ENCODE measurements around the gene RARA. TPM values are rescaled to one million over a fixed set of nuclear protein-coding genes. Genes with fewer than 3 reads are reported as not detected.

RARA gene
- total and polyA plus RNA-seq, 2 of the 4 experiments (the other 2 are of a cell fraction): 9.0 to 12.7 TPM

DNA sequence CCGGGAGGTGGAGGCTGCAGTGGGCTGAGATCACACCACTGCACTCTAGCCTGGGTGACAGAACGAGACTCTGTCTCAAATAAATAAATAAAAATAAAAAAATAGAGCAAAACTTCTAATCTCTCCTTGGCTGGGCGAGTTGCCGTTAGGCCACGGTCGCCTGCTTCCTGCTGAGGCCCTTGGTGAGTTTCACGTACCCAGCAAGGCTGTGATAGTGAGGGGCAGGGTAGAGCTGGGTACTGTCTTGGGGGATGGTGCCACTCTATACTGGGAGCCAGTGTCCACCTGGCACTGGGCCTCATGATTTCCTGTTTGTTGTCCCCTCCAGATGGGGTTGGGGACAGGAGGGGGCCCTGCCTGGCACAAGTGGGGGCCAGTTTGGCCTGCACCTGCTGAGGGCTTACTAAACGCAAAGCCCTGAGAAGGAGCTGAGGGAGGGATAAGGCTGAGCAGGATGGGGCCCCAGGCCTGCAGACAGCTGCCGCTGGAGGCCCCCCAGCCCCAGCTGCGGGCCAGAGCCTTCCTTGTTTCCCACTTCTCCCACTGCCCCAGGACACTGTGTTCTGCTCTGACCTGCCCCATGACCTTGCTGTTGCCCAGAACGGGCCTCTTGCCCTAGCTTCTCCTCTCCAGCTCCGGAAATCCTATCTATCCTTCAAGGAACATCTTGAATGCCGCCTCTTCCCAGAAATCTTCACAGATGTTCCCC lies 30.1 kb downstream of the RARA start:
- in situ Hi-C loops (cut with MboI; ENCODE audit: low sequenced_read_pairs): no loop called here
- TF ChIP-seq BHLHE40 (IDR thresholded peaks at IDR 0.05; ENCODE audit: low read depth, low read length) (no peak), FOS (IDR thresholded peaks at IDR 0.05; ENCODE audit: low read depth, low read length) (no peak), SMC3 (IDR thresholded peaks at IDR 0.05; ENCODE audit: low read depth, low read length) (no peak), CHD1 (IDR thresholded peaks at IDR 0.05; ENCODE audit: low read depth, low read length) (no peak), RAD21 (IDR thresholded peaks at IDR 0.05; ENCODE audit: low read length) (no peak), RCOR1 (IDR thresholded peaks at IDR 0.05; ENCODE audit: insufficient replicate concordance, low read length) (no peak), NFE2L2 (IDR thresholded peaks at IDR 0.05; ENCODE audit: low read depth, low read length) (no peak), POLR2A (IDR thresholded peaks at IDR 0.05; ENCODE audit: low read depth, low read length) (no peak), CEBPB (IDR thresholded peaks at IDR 0.05; ENCODE audit: low read depth, low read length) (no peak), ELK1 (IDR thresholded peaks at IDR 0.05; ENCODE audit: borderline replicate concordance, low read depth, low read length) (no peak), MAZ (IDR thresholded peaks at IDR 0.05; ENCODE audit: borderline replicate concordance, low read depth, low read length) (no peak), MAFK (IDR thresholded peaks at IDR 0.05; ENCODE audit: low read depth, low read length) (no peak), USF2 (IDR thresholded peaks at IDR 0.05; ENCODE audit: low read depth, low read length) (no peak), RFX5 (IDR thresholded peaks at IDR 0.05; ENCODE audit: low read depth, low read length) (no peak), MXI1 (IDR thresholded peaks at IDR 0.05; ENCODE audit: borderline replicate concordance, low read depth, low read length) (no peak)
- TF ChIP-seq, protein P1, sequence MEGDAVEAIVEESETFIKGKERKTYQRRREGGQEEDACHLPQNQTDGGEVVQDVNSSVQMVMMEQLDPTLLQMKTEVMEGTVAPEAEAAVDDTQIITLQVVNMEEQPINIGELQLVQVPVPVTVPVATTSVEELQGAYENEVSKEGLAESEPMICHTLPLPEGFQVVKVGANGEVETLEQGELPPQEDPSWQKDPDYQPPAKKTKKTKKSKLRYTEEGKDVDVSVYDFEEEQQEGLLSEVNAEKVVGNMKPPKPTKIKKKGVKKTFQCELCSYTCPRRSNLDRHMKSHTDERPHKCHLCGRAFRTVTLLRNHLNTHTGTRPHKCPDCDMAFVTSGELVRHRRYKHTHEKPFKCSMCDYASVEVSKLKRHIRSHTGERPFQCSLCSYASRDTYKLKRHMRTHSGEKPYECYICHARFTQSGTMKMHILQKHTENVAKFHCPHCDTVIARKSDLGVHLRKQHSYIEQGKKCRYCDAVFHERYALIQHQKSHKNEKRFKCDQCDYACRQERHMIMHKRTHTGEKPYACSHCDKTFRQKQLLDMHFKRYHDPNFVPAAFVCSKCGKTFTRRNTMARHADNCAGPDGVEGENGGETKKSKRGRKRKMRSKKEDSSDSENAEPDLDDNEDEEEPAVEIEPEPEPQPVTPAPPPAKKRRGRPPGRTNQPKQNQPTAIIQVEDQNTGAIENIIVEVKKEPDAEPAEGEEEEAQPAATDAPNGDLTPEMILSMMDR (conservative IDR thresholded peaks at IDR 0.05; ENCODE audit: low read depth, low read length): no peak
- DNase-seq (no peak), ATAC-seq (ENCODE audit: low read depth) (no peak)
- WGBS, 2 experiments (ENCODE audit: extremely low coverage in 2 of 2, insufficient read length in 1 of 2): 54% methylated on average over 4 of the region's 13 CpGs; no CpG with 5 or more reads in 1 of the 2 experiments
- no peak overlapping the region for H3K4ac ChIP-seq (ENCODE audit: low read depth, low read length)
- BruUV-seq (replicated peaks): no TSS peak
- no peak overlapping the region for H4K8ac ChIP-seq (ENCODE audit: low read depth in 2 of 2, low read length in 2 of 2)
- H3K4me2 ChIP-seq (ENCODE audit: low read depth, low read length): no peak overlapping the region
- no peak overlapping the region for H3K56ac ChIP-seq (ENCODE audit: extremely low read depth, insufficient read depth, low read length)
- intact Hi-C loops (cut with micrococcal nuclease): no loop called here
- H3K14ac ChIP-seq (replicated peaks; ENCODE audit: low read depth, low read length): no peak overlapping the region
- no peak overlapping the region for H2BK120ac ChIP-seq (ENCODE audit: low read depth, low read length)
- peaks cover 1% of the 10 kb centered on the region; the same call in 1 of the 2 replicates for H3K36me3 ChIP-seq (ENCODE audit: control insufficient read depth, insufficient read depth, low read length)
- H3K18ac ChIP-seq (ENCODE audit: low read depth, low read length): no peak overlapping the region
- peaks cover 20% of the 10 kb centered on the region for H3K9me1 ChIP-seq (ENCODE audit: insufficient read depth, low read length)
- peaks cover 19 to 86% of the 10 kb centered on the region in 2 experiments; a peak in 3 of 4 replicates for H3K79me1 ChIP-seq (ENCODE audit: low read depth in 1 of 2, low read length in 2 of 2)
- no peak overlapping the region for H3K27ac ChIP-seq (ENCODE audit: insufficient read depth, low read length)
- dilution Hi-C loops (cut with HindIII; ENCODE audit: low sequenced_read_pairs, unreplicated experiment): no loop called here
- CTCF ChIA-PET: no interaction called here
- no peak overlapping the region for H2BK20ac ChIP-seq (ENCODE audit: low read depth, low read length)
- no peaks in the 10 kb centered on the region for H3K27me3 ChIP-seq (ENCODE audit: control insufficient read depth, insufficient read depth, low read length)
- no peaks in the 10 kb centered on the region for H3K9me3 ChIP-seq (ENCODE audit: control insufficient read depth, insufficient read depth, low read length)
- no peak overlapping the region for H4K5ac ChIP-seq (ENCODE audit: low read depth, low read length)
- H2AFZ ChIP-seq (replicated peaks; ENCODE audit: low read length, poor library complexity): no peak overlapping the region
- H3K4me1 ChIP-seq (ENCODE audit: control insufficient read depth, insufficient read depth, low read length): peaks cover 22% of the 10 kb centered on the region
- no peak overlapping the region for H4K91ac ChIP-seq (ENCODE audit: insufficient read depth, low read depth, low read length)
- H2AK5ac ChIP-seq (ENCODE audit: low read depth, low read length): no peak overlapping the region
- H3K4me3 ChIP-seq (ENCODE audit: insufficient read depth, low read depth, low read length): no peak overlapping the region
- H2BK15ac ChIP-seq (ENCODE audit: low read depth, low read length): no peak overlapping the region
- POLR2A ChIA-PET (ENCODE audit: unreplicated experiment): no interaction called here
- H3K9ac ChIP-seq (ENCODE audit: low read depth, low read length): no peak overlapping the region
- H3K23ac ChIP-seq (ENCODE audit: low read depth, low read length): no peak overlapping the region
- no peak overlapping the region for H2BK5ac ChIP-seq (ENCODE audit: low read depth, low read length, poor library complexity, severe bottlenecking)
- no peak overlapping the region for H2AK9ac ChIP-seq (replicated peaks; ENCODE audit: low read depth, low read length, poor library complexity)
- peaks cover 49% of the 10 kb centered on the region for H4K20me1 ChIP-seq (ENCODE audit: insufficient read depth, low read length)

Measured in IMR-90 (cell line).